ENCODE data around the gene LINGO3.

LINGO3 gene

DNA sequence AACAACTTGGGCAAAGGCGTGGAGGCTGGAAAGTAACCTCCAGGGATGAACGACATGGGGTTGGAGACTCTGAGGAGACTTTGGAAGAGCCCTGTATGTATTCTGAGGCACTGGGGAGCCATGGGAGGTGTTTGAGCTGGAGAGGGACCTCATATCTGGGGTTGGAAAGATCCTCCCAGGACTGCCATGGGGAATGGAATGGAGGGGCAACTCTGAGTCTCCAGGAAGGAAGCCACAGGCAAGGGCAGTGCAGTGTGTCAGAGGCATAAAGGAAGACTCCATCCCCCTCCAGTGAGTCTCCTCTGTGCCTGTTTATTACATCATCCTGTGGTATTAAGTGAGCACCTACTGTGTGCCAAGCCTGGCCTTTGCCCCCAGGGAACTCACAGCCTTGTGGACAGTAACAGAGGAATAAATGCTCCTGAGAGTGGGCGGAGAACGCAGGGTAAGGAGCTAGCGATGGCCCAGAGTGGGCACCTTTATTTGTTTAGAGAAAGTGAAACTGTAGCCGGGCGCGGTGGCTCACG lies 33.7 kb downstream of the LINGO3 start:
- peaks cover 7 to 17% of the 10 kb centered on the region in 2 donors for H3K36me3 ChIP-seq (ENCODE audit: control insufficient read depth in 1 of 2, insufficient read depth in 2 of 2, low read length in 2 of 2)
- peak overlapping the region in 1 of 2 donors; percentile 37 for H3K4me3 ChIP-seq (ENCODE audit: low read depth in 1 of 2, low read length in 2 of 2)
- peak overlapping the region in 1 of 2 donors; percentile 44 for H3K9ac ChIP-seq (ENCODE audit: low read depth in 1 of 2, low read length in 2 of 2)

DNA sequence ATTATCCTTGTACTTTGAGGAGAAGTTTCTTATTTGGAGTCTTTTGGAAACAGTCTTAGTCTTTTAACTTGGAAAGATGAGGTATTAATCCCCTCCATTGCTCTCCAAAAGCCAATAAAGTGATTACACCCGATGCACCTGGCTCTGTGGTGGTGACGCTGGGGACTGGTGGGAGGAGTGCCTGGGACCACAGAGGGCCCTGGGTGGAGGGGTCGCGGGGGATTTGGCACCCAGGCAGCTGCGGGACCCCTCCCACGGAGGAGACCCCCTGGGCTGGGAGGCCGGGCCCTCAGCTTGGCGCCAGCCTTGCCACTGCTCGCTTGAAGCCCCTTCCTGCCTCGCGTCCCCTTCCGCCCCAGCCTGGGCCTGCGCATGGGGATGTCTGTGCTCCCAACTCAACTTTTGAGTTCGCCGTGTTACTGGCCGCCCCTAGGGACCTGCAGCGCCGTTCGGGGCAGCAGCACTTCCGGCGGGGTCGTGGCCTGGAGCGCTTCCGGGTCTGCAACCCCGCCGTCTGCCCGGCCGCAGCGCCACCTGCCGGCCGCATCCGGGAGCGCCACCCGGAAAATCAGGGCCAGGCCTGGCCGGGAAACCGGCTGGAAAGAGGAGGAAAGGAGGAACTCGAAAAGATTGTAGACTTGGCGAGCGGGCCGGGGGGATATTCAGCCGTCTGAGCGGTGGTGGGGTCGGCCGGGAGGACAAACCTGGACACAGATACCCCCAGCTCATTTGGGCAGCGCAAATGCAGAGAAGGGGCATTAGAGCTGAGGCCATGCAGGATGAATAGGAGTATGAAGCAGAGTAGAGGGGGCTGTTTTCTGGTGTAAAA lies 34.4 kb downstream of the LINGO3 start:
- H3K4me3 ChIP-seq (ENCODE audit: low read depth in 1 of 2, low read length in 2 of 2), result peak overlapping the region; percentile 43 to 55
- peaks cover 7 to 17% of the 10 kb centered on the region in 2 donors for H3K36me3 ChIP-seq (ENCODE audit: control insufficient read depth in 1 of 2, insufficient read depth in 2 of 2, low read length in 2 of 2)
- peak overlapping the region; percentile 73 for H3K27ac ChIP-seq (ENCODE audit: low read depth, low read length)
- H3K9me3 ChIP-seq (ENCODE audit: control insufficient read depth in 1 of 2, low read length in 2 of 2), result no peaks in the 10 kb centered on the region
- H3K4me1 ChIP-seq (ENCODE audit: control insufficient read depth in 1 of 2, insufficient read depth in 2 of 2, low read length in 2 of 2), result peaks cover 34 to 41% of the 10 kb centered on the region in 2 donors
- no peaks in the 10 kb centered on the region for H3K27me3 ChIP-seq (ENCODE audit: control insufficient read depth in 1 of 2, insufficient read depth in 2 of 2, low read length in 2 of 2)
- H3K9ac ChIP-seq (ENCODE audit: low read depth in 1 of 2, low read length in 2 of 2), result peak overlapping the region; percentile 6 to 54

More for the DNA sequence above, 33.7 kb downstream of the LINGO3 start:
- no peak overlapping the region for H3K27ac ChIP-seq (ENCODE audit: low read depth, low read length)
- H3K27me3 ChIP-seq (ENCODE audit: control insufficient read depth in 1 of 2, insufficient read depth in 2 of 2, low read length in 2 of 2), result no peaks in the 10 kb centered on the region
- peaks cover 34 to 41% of the 10 kb centered on the region in 2 donors for H3K4me1 ChIP-seq (ENCODE audit: control insufficient read depth in 1 of 2, insufficient read depth in 2 of 2, low read length in 2 of 2)
- H3K9me3 ChIP-seq (ENCODE audit: control insufficient read depth in 1 of 2, low read length in 2 of 2), result no peaks in the 10 kb centered on the region

DNA sequence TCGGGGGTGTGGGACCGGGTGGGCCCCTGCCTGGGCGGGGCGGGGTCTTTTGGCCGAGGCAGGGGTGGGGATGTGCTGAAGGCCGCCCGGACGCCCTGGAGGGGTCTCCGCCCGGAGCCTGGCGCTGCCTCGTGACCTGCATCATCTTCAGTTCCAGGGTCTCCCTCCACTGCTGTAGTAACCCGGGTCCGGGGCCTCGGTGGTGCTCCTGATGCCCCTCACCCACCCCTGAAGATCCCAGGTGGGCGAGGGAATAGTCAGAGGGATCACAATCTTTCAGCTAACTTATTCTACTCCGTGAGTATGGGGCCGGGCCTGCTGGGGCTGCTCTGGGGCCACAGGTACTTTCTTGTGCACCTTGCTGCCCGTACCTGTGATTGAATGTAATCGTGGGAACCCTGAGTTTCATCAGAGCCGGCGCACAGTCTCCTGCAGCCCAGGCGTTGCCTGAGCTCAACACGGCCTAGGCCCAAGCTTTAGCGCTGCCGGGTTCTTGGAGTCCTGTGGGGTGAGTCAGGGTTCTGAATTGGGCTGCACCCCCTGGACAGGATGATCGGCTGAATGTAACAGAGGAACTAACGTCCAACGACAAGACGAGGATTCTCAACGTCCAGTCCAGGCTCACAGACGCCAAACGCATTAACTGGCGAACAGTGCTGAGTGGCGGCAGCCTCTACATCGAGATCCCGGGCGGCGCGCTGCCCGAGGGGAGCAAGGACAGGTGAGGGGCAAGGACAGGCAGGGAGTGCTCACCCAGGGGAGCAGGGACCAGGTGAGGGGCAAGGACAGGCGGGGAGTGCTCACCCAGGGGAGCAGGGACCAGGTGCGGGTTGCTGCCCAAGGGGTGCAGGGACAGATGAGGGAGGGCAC lies 36.5 kb downstream of the LINGO3 start:
- Histone ChIP-seq H3K9ac (ENCODE audit: low read depth in 1 of 2, low read length in 2 of 2) (peak overlapping the region; percentile 84 to 95), H3K4me1 (ENCODE audit: control insufficient read depth in 1 of 2, insufficient read depth in 2 of 2, low read length in 2 of 2) (peaks cover 39 to 44% of the 10 kb centered on the region in 2 donors), H3K4me3 (ENCODE audit: low read depth in 1 of 2, low read length in 2 of 2) (peak overlapping the region; percentile 86 to 87), H3K27ac (ENCODE audit: low read depth, low read length) (peak overlapping the region; percentile 96), H3K36me3 (ENCODE audit: control insufficient read depth in 1 of 2, insufficient read depth in 2 of 2, low read length in 2 of 2) (peaks cover 7 to 17% of the 10 kb centered on the region in 2 donors), H3K27me3 (ENCODE audit: control insufficient read depth in 1 of 2, insufficient read depth in 2 of 2, low read length in 2 of 2) (no peaks in the 10 kb centered on the region), H3K9me3 (ENCODE audit: control insufficient read depth in 1 of 2, low read length in 2 of 2) (no peaks in the 10 kb centered on the region)

- peaks cover 39 to 42% of the 10 kb centered on the region in 2 donors for H3K4me1 ChIP-seq (ENCODE audit: control insufficient read depth in 1 of 2, insufficient read depth in 2 of 2, low read length in 2 of 2)
- H3K4me3 ChIP-seq (ENCODE audit: low read depth in 1 of 2, low read length in 2 of 2), result peak overlapping the region; percentile 86 to 87
- no peaks in the 10 kb centered on the region for H3K27me3 ChIP-seq (ENCODE audit: control insufficient read depth in 1 of 2, insufficient read depth in 2 of 2, low read length in 2 of 2)
- H3K27ac ChIP-seq (ENCODE audit: low read depth, low read length), result peak overlapping the region; percentile 96
- H3K9me3 ChIP-seq (ENCODE audit: control insufficient read depth in 1 of 2, low read length in 2 of 2), result no peaks in the 10 kb centered on the region
- peaks cover 7 to 17% of the 10 kb centered on the region in 2 donors for H3K36me3 ChIP-seq (ENCODE audit: control insufficient read depth in 1 of 2, insufficient read depth in 2 of 2, low read length in 2 of 2)
- H3K9ac ChIP-seq (ENCODE audit: low read depth in 1 of 2, low read length in 2 of 2), result peak overlapping the region; percentile 95 to 97
Observed at GRCh38 chr19:2270423-2271233, 37.3 kb downstream of the LINGO3 start.

DNA sequence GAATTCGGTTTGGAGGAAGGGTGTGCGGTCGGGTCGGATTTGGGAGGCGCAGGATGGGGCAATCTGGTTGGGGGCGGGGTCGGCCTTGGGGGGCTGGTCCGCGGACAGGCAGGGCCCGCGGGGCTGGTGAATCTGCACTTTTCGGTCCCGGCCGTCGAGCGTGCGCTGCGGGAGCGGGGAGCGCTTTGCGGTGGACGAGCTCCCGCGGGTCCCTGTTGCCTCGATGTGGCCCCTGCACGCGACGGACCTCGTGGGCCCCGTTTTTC lies 37.9 kb downstream of the LINGO3 start:
- Histone ChIP-seq H3K4me1 (ENCODE audit: control insufficient read depth in 1 of 2, insufficient read depth in 2 of 2, low read length in 2 of 2) (peaks cover 34 to 37% of the 10 kb centered on the region in 2 donors), H3K36me3 (ENCODE audit: control insufficient read depth in 1 of 2, insufficient read depth in 2 of 2, low read length in 2 of 2) (peaks cover 7 to 13% of the 10 kb centered on the region in 2 donors), H3K27me3 (ENCODE audit: control insufficient read depth in 1 of 2, insufficient read depth in 2 of 2, low read length in 2 of 2) (no peaks in the 10 kb centered on the region), H3K9me3 (ENCODE audit: control insufficient read depth in 1 of 2, low read length in 2 of 2) (no peaks in the 10 kb centered on the region), H3K27ac (ENCODE audit: low read depth, low read length) (peak overlapping the region; percentile 96), H3K4me3 (ENCODE audit: low read depth in 1 of 2, low read length in 2 of 2) (peak overlapping the region; percentile 86 to 87), H3K9ac (ENCODE audit: low read depth in 1 of 2, low read length in 2 of 2) (peak overlapping the region; percentile 95 to 97)

DNA sequence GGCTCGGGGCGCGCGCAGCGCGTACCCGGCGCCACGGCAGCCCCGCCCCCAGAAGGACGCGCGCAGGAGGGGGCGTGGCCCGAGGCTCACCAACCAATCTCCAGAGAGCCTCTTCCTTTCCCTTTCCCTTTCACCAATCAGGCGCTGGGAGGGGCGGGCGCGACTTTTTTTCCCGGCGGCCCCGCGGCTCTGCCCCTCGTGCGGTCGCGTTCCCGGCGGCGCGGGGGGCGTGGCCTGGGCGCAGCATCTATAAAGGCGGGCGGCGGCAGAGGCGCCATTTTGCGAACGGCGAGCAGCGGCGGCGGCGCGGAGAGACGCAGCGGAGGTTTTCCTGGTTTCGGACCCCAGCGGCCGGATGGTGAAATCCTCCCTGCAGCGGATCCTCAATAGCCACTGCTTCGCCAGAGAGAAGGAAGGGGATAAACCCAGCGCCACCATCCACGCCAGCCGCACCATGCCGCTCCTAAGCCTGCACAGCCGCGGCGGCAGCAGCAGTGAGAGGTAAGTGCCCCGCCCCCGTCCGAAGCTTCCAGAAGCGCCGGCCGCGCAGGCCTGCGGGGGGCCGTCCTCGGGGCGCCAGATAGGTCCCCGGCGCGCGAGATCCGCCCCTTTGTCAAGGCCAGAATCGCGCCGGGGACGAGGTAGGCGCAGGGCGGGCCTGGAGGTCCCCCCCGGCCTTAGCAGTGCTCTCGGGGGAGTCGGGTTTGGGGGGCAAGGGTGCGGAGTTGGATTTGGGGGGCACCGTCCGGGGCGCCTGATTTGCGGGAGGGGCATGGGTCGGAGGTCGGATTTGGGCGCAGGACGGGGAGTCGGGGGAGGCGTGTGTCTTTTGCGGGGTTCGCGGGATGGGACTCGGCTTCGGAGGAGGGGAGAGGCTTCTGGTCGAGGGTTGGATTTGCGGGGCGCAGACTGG lies 38.5 kb downstream of the LINGO3 start:
- Histone ChIP-seq H3K27ac (ENCODE audit: low read depth, low read length) (peak overlapping the region; percentile 96), H3K27me3 (ENCODE audit: control insufficient read depth in 1 of 2, insufficient read depth in 2 of 2, low read length in 2 of 2) (no peaks in the 10 kb centered on the region), H3K36me3 (ENCODE audit: control insufficient read depth in 1 of 2, insufficient read depth in 2 of 2, low read length in 2 of 2) (peaks cover 7 to 13% of the 10 kb centered on the region in 2 donors), H3K4me3 (ENCODE audit: low read depth in 1 of 2, low read length in 2 of 2) (peak overlapping the region; percentile 86 to 87), H3K9me3 (ENCODE audit: control insufficient read depth in 1 of 2, low read length in 2 of 2) (no peaks in the 10 kb centered on the region), H3K9ac (ENCODE audit: low read depth in 1 of 2, low read length in 2 of 2) (peak overlapping the region; percentile 95 to 97), H3K4me1 (ENCODE audit: control insufficient read depth in 1 of 2, insufficient read depth in 2 of 2, low read length in 2 of 2) (peaks cover 30 to 35% of the 10 kb centered on the region in 2 donors)

- peak overlapping the region; percentile 50 for H3K27ac ChIP-seq (ENCODE audit: low read depth, low read length)
- peak overlapping the region; percentile 72 to 78 for H3K9ac ChIP-seq (ENCODE audit: low read depth in 1 of 2, low read length in 2 of 2)
- peaks cover 7 to 13% of the 10 kb centered on the region in 2 donors for H3K36me3 ChIP-seq (ENCODE audit: control insufficient read depth in 1 of 2, insufficient read depth in 2 of 2, low read length in 2 of 2)
- H3K4me1 ChIP-seq (ENCODE audit: control insufficient read depth in 1 of 2, insufficient read depth in 2 of 2, low read length in 2 of 2), result peaks cover 24 to 30% of the 10 kb centered on the region in 2 donors
- no peaks in the 10 kb centered on the region for H3K27me3 ChIP-seq (ENCODE audit: control insufficient read depth in 1 of 2, insufficient read depth in 2 of 2, low read length in 2 of 2)
- peak overlapping the region; percentile 72 to 77 for H3K4me3 ChIP-seq (ENCODE audit: low read depth in 1 of 2, low read length in 2 of 2)
- H3K9me3 ChIP-seq (ENCODE audit: control insufficient read depth in 1 of 2, low read length in 2 of 2), result no peaks in the 10 kb centered on the region
Observed at GRCh38 chr19:2268861-2269243, 39.1 kb downstream of the LINGO3 start.

GRCh38 chr19:2268480-2268830 lies 39.5 kb downstream of the LINGO3 start:
- H3K4me3 ChIP-seq (ENCODE audit: low read depth in 1 of 2, low read length in 2 of 2), result peak overlapping the region in 1 of 2 donors; percentile 72
- H3K4me1 ChIP-seq (ENCODE audit: control insufficient read depth in 1 of 2, insufficient read depth in 2 of 2, low read length in 2 of 2), result peaks cover 22 to 26% of the 10 kb centered on the region in 2 donors
- H3K27ac ChIP-seq (ENCODE audit: low read depth, low read length), result no peak overlapping the region
- H3K36me3 ChIP-seq (ENCODE audit: control insufficient read depth in 1 of 2, insufficient read depth in 2 of 2, low read length in 2 of 2), result peaks cover 7 to 12% of the 10 kb centered on the region in 2 donors
- no peaks in the 10 kb centered on the region for H3K27me3 ChIP-seq (ENCODE audit: control insufficient read depth in 1 of 2, insufficient read depth in 2 of 2, low read length in 2 of 2)
- H3K9ac ChIP-seq (ENCODE audit: low read depth in 1 of 2, low read length in 2 of 2), result peak overlapping the region in 1 of 2 donors; percentile 78
- H3K9me3 ChIP-seq (ENCODE audit: control insufficient read depth in 1 of 2, low read length in 2 of 2), result no peaks in the 10 kb centered on the region

All from duodenal mucosa (tissue), 2 donors.